Lung (tissue), 13 donors: ENCODE data around the gene CDIPT. TPM values are rescaled to one million over a fixed set of nuclear protein-coding genes. Genes with fewer than 3 reads are reported as not detected.

ENCODE experiments used
- ATAC-seq: fragments of 200-7000 bp; cut with Tn5 transposase; one replicate; pipeline ENCODE4 v1.9.1; 2020; ENCODE audit warnings: moderate number of reproducible peaks; ENCODE audit not compliant: insufficient read depth, low FRiP score
- DNase-seq, 3 donors: peaks; one replicate each; pipeline ENCODE4 v3.0.0-alpha.2; 2013 to 2017
- H3K27ac ChIP-seq, 2 donors: one replicate each; pipeline ENCODE4 v1.5.1; 2013; ENCODE audit warnings: mild to moderate bottlenecking in 2 of 2, moderate library complexity in 2 of 2, control low read depth in 1 of 2, inconsistent platforms in 1 of 2, low read depth in 1 of 2, low read length in 1 of 2
- H3K27me3 ChIP-seq, 3 donors: one replicate each; pipeline ENCODE4 v1.5.1; 2013; ENCODE audit warnings: low read length in 2 of 3; ENCODE audit not compliant: control insufficient read depth in 3 of 3, insufficient read depth in 3 of 3
- H3K36me3 ChIP-seq, 4 donors: one replicate each; pipeline ENCODE4 v1.5.1; 2013; ENCODE audit warnings: low read length in 4 of 4, mild to moderate bottlenecking in 1 of 4, moderate library complexity in 1 of 4; ENCODE audit not compliant: control insufficient read depth in 4 of 4, insufficient read depth in 4 of 4
- H3K4me1 ChIP-seq, 5 donors: one replicate each; pipeline ENCODE4 v1.5.1; 2013; ENCODE audit warnings: low read length in 5 of 5, mild to moderate bottlenecking in 2 of 5, moderate library complexity in 1 of 5; ENCODE audit not compliant: control insufficient read depth in 5 of 5, insufficient read depth in 5 of 5
- H3K4me3 ChIP-seq: one replicate; pipeline ENCODE4 v1.5.1; 2013; ENCODE audit warnings: mild to moderate bottlenecking, control low read depth, moderate library complexity
- H3K9ac ChIP-seq, 2 donors: one replicate each; pipeline ENCODE4 v1.5.1; 2013; ENCODE audit warnings: low read length in 2 of 2, control low read depth in 1 of 2; ENCODE audit not compliant: insufficient read depth in 1 of 2
- H3K9me3 ChIP-seq, 4 donors: one replicate each; pipeline ENCODE4 v1.5.1; 2013; ENCODE audit warnings: low read length in 3 of 4, mild to moderate bottlenecking in 1 of 4, moderate library complexity in 1 of 4; ENCODE audit not compliant: control insufficient read depth in 4 of 4, insufficient read depth in 3 of 4
- CTCF ChIP-seq: IDR thresholded peaks from 2 replicates; pipeline ENCODE4 v1.5.1; 2012; ENCODE audit warnings: mild to moderate bottlenecking; ENCODE audit errors: control extremely low read depth, extremely low read depth
- WGBS, 2 donors: extraction: QIAGEN DNeasy Blood & Tissue Kit; methylation state at CpG; one replicate each; pipeline ENCODE4 v1.1.7; 2013; 5-methylcytosine and 5-hydroxymethylcytosine counted together
- polyA plus RNA-seq, 2 donors: library from polyadenylated mRNA; stranded (reverse); fragments of 200-250 nt; gene quantifications; one replicate each; pipeline ENCODE4 v1.2.1, GENCODE V29; 2013
- small RNA-seq: library from RNA; depleted of rRNA; stranded (forward); fragments of <200 nt; gene quantifications from one replicate; pipeline ENCODE3, GENCODE V24; 2014; ENCODE audit warnings: low replicate concordance
- total RNA-seq, 2 donors: library from RNA; depleted of rRNA in 1 of 2; stranded (reverse); fragments of >200 nt in 1 of 2; gene quantifications; one replicate each; pipeline ENCODE4 v1.2.1, GENCODE V29; 2014 to 2021
- donor health status: control.
- donor health status: control.
- donor health status: Bipolar disorder and iron deficiency.
- donor health status: healthy.
- donor health status: DM: yes; HTN: yes; CAD: no.

CDIPT gene
- total and polyA plus RNA-seq, 4 donors, result 66.9 to 105 (median 73.3) TPM

GRCh38 chr16:29809850-29810698, 53.0 kb downstream of the CDIPT start:
- H3K27me3 ChIP-seq, result no peaks in the 10 kb centered on the region
- peak overlapping the region; percentile 17 to 21 for H3K27ac ChIP-seq
- no peak for ATAC-seq
- no peak overlapping the region for H3K9ac ChIP-seq
- H3K9me3 ChIP-seq, result no peaks in the 10 kb centered on the region
- no peak overlapping the region for H3K4me3 ChIP-seq
- 62 to 65% methylated on average over 16 to 23 of the region's 23 CpGs for WGBS, 2 donors
- no peak for DNase-seq
- H3K4me1 ChIP-seq, result peaks cover 8 to 69% (median 30%) of the 10 kb centered on the region in 5 donors
- no peak for TF ChIP-seq CTCF
- H3K36me3 ChIP-seq, result peaks cover 0 to 22% (median 14%) of the 10 kb centered on the region in 4 donors

- Histone ChIP-seq H3K36me3 (peaks cover 0 to 22% (median 14%) of the 10 kb centered on the region in 4 donors), H3K4me1 (peaks cover 8 to 69% (median 27%) of the 10 kb centered on the region in 5 donors), H3K27ac (peak overlapping the region in 1 of 2 donors; percentile 49), H3K9ac (peak overlapping the region in 1 of 2 donors; percentile 13), H3K27me3 (no peaks in the 10 kb centered on the region), H3K9me3 (no peaks in the 10 kb centered on the region), H3K4me3 (no peak overlapping the region)
- ATAC-seq, result no peak
- 80 to 88% methylated on average over 31 of the region's 31 CpGs for WGBS, 2 donors
- no peak for TF ChIP-seq CTCF
- no peak for DNase-seq
Observed at GRCh38 chr16:29809031-29809747, 53.8 kb downstream of the CDIPT start.

Small RNAs within 50 kb of the gene (small RNA-seq; reads per million reads assigned to genes)
- not detected for gene AC009133.6
- gene AC120114.4, result not detected

Other genes starting within 250 kb of the CDIPT start
- gene SPN, start 200.0 kb downstream of the CDIPT start, total RNA-seq, result 10 to 100 TPM in 1 of 2 donors, 1 to 10 TPM in 1; 5.8 to 52.5 TPM
- gene SPN, start 200.0 kb downstream of the CDIPT start, polyA plus RNA-seq, result 10 to 100 TPM; 10.5 to 14.4 TPM
- 10 to 100 TPM; 22.0 to 23.1 TPM for gene QPRT, start 184.0 kb downstream of the CDIPT start, total RNA-seq
- gene QPRT, start 184.0 kb downstream of the CDIPT start, polyA plus RNA-seq, result 1 to 10 TPM; 8.7 to 9.6 TPM
- 1 to 10 TPM; 3.1 to 9.1 TPM for gene C16orf54, start 117.2 kb downstream of the CDIPT start, total RNA-seq
- 1 to 10 TPM; 2.8 to 6.0 TPM for gene C16orf54, start 117.2 kb downstream of the CDIPT start, polyA plus RNA-seq
- under 1 TPM in 1 of 2 donors, not detected in 1; 0.06 TPM for gene ZG16, start 85.0 kb downstream of the CDIPT start, total RNA-seq
- gene ZG16, start 85.0 kb downstream of the CDIPT start, polyA plus RNA-seq, result under 1 TPM; 0.01 to 0.04 TPM
- 10 to 100 TPM; 24.3 to 27.6 TPM for gene KIF22, start 72.5 kb downstream of the CDIPT start, total RNA-seq
- gene KIF22, start 72.5 kb downstream of the CDIPT start, polyA plus RNA-seq, result 10 to 100 TPM; 22.1 to 84.9 TPM
- gene MAZ, start 56.7 kb downstream of the CDIPT start, total RNA-seq, result 100 to 1,000 TPM in 1 of 2 donors, 10 to 100 TPM in 1; 94.9 to 159 TPM
- gene MAZ, start 56.7 kb downstream of the CDIPT start, polyA plus RNA-seq, result 100 to 1,000 TPM; 112 to 170 TPM
- 1 to 10 TPM; 1.2 to 6.5 TPM for gene PRRT2, start 51.0 kb downstream of the CDIPT start, total RNA-seq
- gene PRRT2, start 51.0 kb downstream of the CDIPT start, polyA plus RNA-seq, result 1 to 10 TPM in 1 of 2 donors, under 1 TPM in 1; 0.49 to 1.8 TPM
- gene PAGR1, start 47.1 kb downstream of the CDIPT start, total RNA-seq, result 10 to 100 TPM; 18.4 to 23.1 TPM
- 10 to 100 TPM; 29.8 to 43.2 TPM for gene PAGR1, start 47.1 kb downstream of the CDIPT start, polyA plus RNA-seq
- gene MVP, start 42.8 kb downstream of the CDIPT start, total RNA-seq, result 100 to 1,000 TPM; 150 to 322 TPM
- gene MVP, start 42.8 kb downstream of the CDIPT start, polyA plus RNA-seq, result 100 to 1,000 TPM; 239 to 267 TPM
- gene SEZ6L2, start 36.3 kb upstream of the CDIPT start, total RNA-seq, result 10 to 100 TPM in 1 of 2 donors, 1 to 10 TPM in 1; 6.4 to 19.2 TPM
- 1 to 10 TPM; 4.6 to 5.8 TPM for gene SEZ6L2, start 36.3 kb upstream of the CDIPT start, polyA plus RNA-seq
- gene ASPHD1, start 37.3 kb upstream of the CDIPT start, total RNA-seq, result 1 to 10 TPM in 1 of 2 donors, under 1 TPM in 1; 0.34 to 4.3 TPM
- gene ASPHD1, start 37.3 kb upstream of the CDIPT start, polyA plus RNA-seq, result 1 to 10 TPM; 3.2 to 4.1 TPM
- 10 to 100 TPM; 18.0 to 26.2 TPM for gene KCTD13, start 63.0 kb upstream of the CDIPT start, total RNA-seq
- 10 to 100 TPM; 15.0 to 15.1 TPM for gene KCTD13, start 63.0 kb upstream of the CDIPT start, polyA plus RNA-seq
- 100 to 1,000 TPM in 1 of 2 donors, 10 to 100 TPM in 1; 56.4 to 141 TPM for gene TMEM219, start 98.9 kb upstream of the CDIPT start, total RNA-seq
- 100 to 1,000 TPM; 127 to 210 TPM for gene TMEM219, start 98.9 kb upstream of the CDIPT start, polyA plus RNA-seq
- gene TAOK2, start 110.6 kb upstream of the CDIPT start, total RNA-seq, result 10 to 100 TPM; 55.3 to 71.8 TPM
- 10 to 100 TPM; 33.8 to 55.5 TPM for gene TAOK2, start 110.6 kb upstream of the CDIPT start, polyA plus RNA-seq
- gene HIRIP3, start 132.4 kb upstream of the CDIPT start, total RNA-seq, result 10 to 100 TPM; 16.9 to 22.7 TPM
- gene HIRIP3, start 132.4 kb upstream of the CDIPT start, polyA plus RNA-seq, result 10 to 100 TPM; 13.1 to 18.4 TPM
- 10 to 100 TPM; 37.5 to 68.5 TPM for gene INO80E, start 133.0 kb upstream of the CDIPT start, total RNA-seq
- gene INO80E, start 133.0 kb upstream of the CDIPT start, polyA plus RNA-seq, result 100 to 1,000 TPM in 1 of 2 donors, 10 to 100 TPM in 1; 51.8 to 105 TPM
- gene DOC2A, start 147.8 kb upstream of the CDIPT start, total RNA-seq, result 1 to 10 TPM; 2.4 to 8.7 TPM
- 1 to 10 TPM; 1.4 to 2.9 TPM for gene DOC2A, start 147.8 kb upstream of the CDIPT start, polyA plus RNA-seq
- not detected for gene C16orf92, start 160.0 kb upstream of the CDIPT start, total RNA-seq
- gene C16orf92, start 160.0 kb upstream of the CDIPT start, polyA plus RNA-seq, result not detected
- gene TLCD3B, start 168.0 kb upstream of the CDIPT start, total RNA-seq, result under 1 TPM in 1 of 2 donors, not detected in 1; 0.43 TPM
- gene TLCD3B, start 168.0 kb upstream of the CDIPT start, polyA plus RNA-seq, result under 1 TPM in 1 of 2 donors, not detected in 1; 0.03 TPM
- gene ALDOA, start 202.5 kb upstream of the CDIPT start, total RNA-seq, result 1,000 to 10,000 TPM in 1 of 2 donors, 100 to 1,000 TPM in 1; 265 to 1,167 TPM
- gene ALDOA, start 202.5 kb upstream of the CDIPT start, polyA plus RNA-seq, result 1,000 to 10,000 TPM in 1 of 2 donors, 100 to 1,000 TPM in 1; 756 to 1,371 TPM
- 10 to 100 TPM; 51.7 to 90.7 TPM for gene PPP4C, start 212.8 kb upstream of the CDIPT start, total RNA-seq
- 100 to 1,000 TPM; 113 to 143 TPM for gene PPP4C, start 212.8 kb upstream of the CDIPT start, polyA plus RNA-seq
- 1 to 10 TPM in 1 of 2 donors, under 1 TPM in 1; 0.60 to 1.7 TPM for gene TBX6, start 228.7 kb upstream of the CDIPT start, total RNA-seq
- gene TBX6, start 228.7 kb upstream of the CDIPT start, polyA plus RNA-seq, result 1 to 10 TPM; 1.1 to 1.6 TPM
- gene YPEL3, start 233.0 kb upstream of the CDIPT start, total RNA-seq, result 10 to 100 TPM; 56.2 to 69.0 TPM
- 100 to 1,000 TPM; 118 to 208 TPM for gene YPEL3, start 233.0 kb upstream of the CDIPT start, polyA plus RNA-seq